G401 (cell line): Measurements from ENCODE around the gene MACROH2A1. TPM values are rescaled to one million over a fixed set of nuclear protein-coding genes. Genes with fewer than 3 reads are reported as not detected.

ENCODE experiments used
- DNase-seq: peaks from one replicate; pipeline ENCODE4 v3.0.0-alpha.2; 2015; ENCODE audit warnings: low spot score
- in situ Hi-C: cut with HindIII; loops from 2 replicates; pipeline ENCODE4 v1.10.0; 2016; ENCODE audit warnings: low sequenced_read_pairs, mixed read lengths
- total RNA-seq: library from RNA; depleted of rRNA; stranded (reverse); fragments of >200 nt; shearing (Covaris generic); gene quantifications from 2 replicates; pipeline ENCODE4 v1.2.3, GENCODE V29; 2014

Gene MACROH2A1
- total RNA-seq, 1 experiment from 2014 or later: 1,162 TPM

- in situ Hi-C loops: no loop called here
- DNase-seq: peak; percentile 95
Measured at GRCh38 chr5:135437796-135438560, 38.9 kb upstream of the MACROH2A1 start.

- in situ Hi-C loops: no loop called here
- no peak for DNase-seq
Measured at GRCh38 chr5:135437422-135437795, 38.4 kb upstream of the MACROH2A1 start.

- no peak for DNase-seq
- in situ Hi-C loops: no loop called here
Measured at GRCh38 chr5:135436951-135437418, 38.0 kb upstream of the MACROH2A1 start.

GRCh38 chr5:135435467-135436330 lies 36.7 kb upstream of the MACROH2A1 start:
- DNase-seq: peak; percentile 53
- in situ Hi-C loops: no loop called here

- in situ Hi-C loops: no loop called here
- peak; percentile 67 for DNase-seq
Measured at GRCh38 chr5:135434591-135435466, 35.8 kb upstream of the MACROH2A1 start.

GRCh38 chr5:135433681-135434426 lies 34.8 kb upstream of the MACROH2A1 start:
- in situ Hi-C loops: no loop called here
- DNase-seq: peak; percentile 91

- in situ Hi-C loops: no loop called here
- no peak for DNase-seq
Measured at GRCh38 chr5:135432113-135432512, 33.1 kb upstream of the MACROH2A1 start.

GRCh38 chr5:135430135-135430437 lies 31.1 kb upstream of the MACROH2A1 start:
- no peak for DNase-seq
- in situ Hi-C loops: no loop called here

GRCh38 chr5:135429301-135430134 lies 30.5 kb upstream of the MACROH2A1 start:
- no peak for DNase-seq
- in situ Hi-C loops: no loop called here

GRCh38 chr5:135428586-135428985 lies 29.6 kb upstream of the MACROH2A1 start:
- DNase-seq: no peak
- in situ Hi-C loops: no loop called here

GRCh38 chr5:135426102-135427082 lies 27.4 kb upstream of the MACROH2A1 start:
- in situ Hi-C loops: no loop called here
- DNase-seq: peak; percentile 37

- no peak for DNase-seq
- in situ Hi-C loops: no loop called here
Measured at GRCh38 chr5:135425641-135426040, 26.6 kb upstream of the MACROH2A1 start.

GRCh38 chr5:135423846-135424168 lies 24.8 kb upstream of the MACROH2A1 start:
- in situ Hi-C loops: no loop called here
- no peak for DNase-seq

GRCh38 chr5:135423146-135423845 lies 24.3 kb upstream of the MACROH2A1 start:
- in situ Hi-C loops: no loop called here
- no peak for DNase-seq

GRCh38 chr5:135422419-135422818 lies 23.4 kb upstream of the MACROH2A1 start:
- no peak for DNase-seq
- in situ Hi-C loops: no loop called here

GRCh38 chr5:135417083-135417482 lies 18.1 kb upstream of the MACROH2A1 start:
- no peak for DNase-seq
- in situ Hi-C loops: no loop called here

GRCh38 chr5:135405082-135405481 lies 6.1 kb upstream of the MACROH2A1 start:
- no peak for DNase-seq
- in situ Hi-C loops: no loop called here
